GM23338 (cell line): ENCODE measurements around the gene MICAL2. TPM values are rescaled to one million over a fixed set of nuclear protein-coding genes. Genes with fewer than 3 reads are reported as not detected.

Experiments used
- ATAC-seq: fragments of 200-7000 bp; cut with Tn5 transposase; 3 replicates; pipeline ENCODE4 v1.9.1; 2020
- DNase-seq: peaks from one replicate; pipeline ENCODE4 v3.0.0-alpha.2; 2015; ENCODE audit warnings: low spot score
- H2AFZ ChIP-seq: fragments of 200-600 bp; sonication (generic); 2 replicates; pipeline ENCODE4 v1.8.0; 2016; ENCODE audit warnings: antibody characterized with exemption, mild to moderate bottlenecking, moderate library complexity
- H3F3A ChIP-seq: fragments of 200-600 bp; sonication (generic); replicated peaks from 2 replicates; pipeline ENCODE4 v1.8.0; 2017; ENCODE audit warnings: antibody characterized with exemption, mixed run types, low read depth
- H3K27ac ChIP-seq: fragments of 200-600 bp; sonication (generic); 2 replicates; pipeline ENCODE4 v1.6.1; 2016; ENCODE audit warnings: low read depth
- H3K27me3 ChIP-seq: fragments of 200-600 bp; sonication (generic); 2 replicates; pipeline ENCODE4 v1.8.0; 2016; ENCODE audit warnings: mild to moderate bottlenecking, mixed run types, moderate library complexity; ENCODE audit not compliant: insufficient read depth
- H3K36me3 ChIP-seq: fragments of 200-600 bp; sonication (generic); 2 replicates; pipeline ENCODE4 v1.8.0; 2016; ENCODE audit warnings: mild to moderate bottlenecking; ENCODE audit not compliant: insufficient read depth
- H3K4me1 ChIP-seq: fragments of 200-600 bp; sonication (generic); 2 replicates; pipeline ENCODE4 v1.8.0; 2016; ENCODE audit warnings: mild to moderate bottlenecking, moderate library complexity; ENCODE audit not compliant: insufficient read depth
- H3K4me2 ChIP-seq: fragments of 200-600 bp; sonication (generic); 2 replicates; pipeline ENCODE4 v1.7.1; 2017; ENCODE audit warnings: mixed run types
- H3K4me3 ChIP-seq: fragments of 200-600 bp; sonication (generic); 2 replicates; pipeline ENCODE4 v1.6.1; 2016; ENCODE audit warnings: mixed run types
- H3K79me2 ChIP-seq: fragments of 200-600 bp; sonication (generic); replicated peaks from 2 replicates; pipeline ENCODE4 v1.8.0; 2017; ENCODE audit warnings: mild to moderate bottlenecking; ENCODE audit not compliant: insufficient read depth
- H3K9me2 ChIP-seq: fragments of 200-600 bp; sonication (generic); 2 replicates; pipeline ENCODE4 v1.8.0; 2017; ENCODE audit not compliant: insufficient read depth
- H4K20me1 ChIP-seq: fragments of 200-600 bp; sonication (generic); replicated peaks from 2 replicates; pipeline ENCODE4 v1.8.0; 2017; ENCODE audit warnings: mild to moderate bottlenecking; ENCODE audit not compliant: insufficient read depth
- H3K27ac Mint-ChIP-seq: 2 replicates; pipeline ENCODE4 v1.8.0; 2020; ENCODE audit warnings: inconsistent platforms, mild to moderate bottlenecking, moderate library complexity, mixed read lengths
- H3K27me3 Mint-ChIP-seq: 3 replicates; pipeline ENCODE4 v1.8.0; 2022; ENCODE audit warnings: low read depth, mild to moderate bottlenecking, moderate library complexity, mixed read lengths, inconsistent platforms; ENCODE audit not compliant: insufficient read depth, poor library complexity
- H3K36me3 Mint-ChIP-seq: 3 replicates; pipeline ENCODE4 v1.8.0; 2021; ENCODE audit warnings: low read depth, mild to moderate bottlenecking, inconsistent platforms, moderate library complexity, mixed read lengths
- H3K4me1 Mint-ChIP-seq: 3 replicates; pipeline ENCODE4 v1.8.0; 2020; ENCODE audit warnings: mild to moderate bottlenecking, inconsistent platforms, mixed read lengths
- H3K4me3 Mint-ChIP-seq: 3 replicates; pipeline ENCODE4 v1.8.0; 2021; ENCODE audit warnings: moderate library complexity, mild to moderate bottlenecking, inconsistent platforms, mixed read lengths
- H3K9me3 Mint-ChIP-seq: 3 replicates; pipeline ENCODE4 v1.8.0; 2020; ENCODE audit warnings: moderate library complexity, mild to moderate bottlenecking, inconsistent platforms, mixed read lengths
- CREB1 ChIP-seq: fragments of 250-450 bp; sonication (Bioruptor Pico); IDR thresholded peaks from 2 replicates; pipeline ENCODE4 v1.5.0; 2020; ENCODE audit warnings: low read depth, mild to moderate bottlenecking, moderate library complexity
- EZH2 ChIP-seq: fragments of 200-600 bp; sonication (generic); IDR thresholded peaks from one replicate; pipeline ENCODE4 v1.8.0; 2017; ENCODE audit warnings: antibody characterized with exemption, mild to moderate bottlenecking, low read depth; ENCODE audit not compliant: unreplicated experiment
- JUNB ChIP-seq: IDR thresholded peaks from one replicate; pipeline ENCODE4 v1.6.1; 2016; ENCODE audit warnings: antibody characterized with exemption; ENCODE audit not compliant: unreplicated experiment
- NANOG ChIP-seq: IDR thresholded peaks from 2 replicates; pipeline ENCODE4 v1.6.1; 2016; ENCODE audit warnings: antibody characterized with exemption, borderline replicate concordance
- POLR2AphosphoS5 ChIP-seq: IDR thresholded peaks from 2 replicates; pipeline ENCODE4 v1.6.1; 2016; ENCODE audit warnings: antibody characterized with exemption, low read depth
- REST ChIP-seq: IDR thresholded peaks from one replicate; pipeline ENCODE4 v1.6.1; 2018; ENCODE audit warnings: antibody characterized with exemption; ENCODE audit not compliant: unreplicated experiment
- STAT1 ChIP-seq: IDR thresholded peaks from one replicate; pipeline ENCODE4 v1.6.1; 2016; ENCODE audit warnings: antibody characterized with exemption; ENCODE audit not compliant: unreplicated experiment
- ZNF114 ChIP-seq: fragments of 250-450 bp; sonication (Bioruptor Pico); IDR thresholded peaks from 2 replicates; pipeline ENCODE4 v1.5.0; 2020; ENCODE audit warnings: mild to moderate bottlenecking, moderate library complexity
- polyA plus RNA-seq: library from polyadenylated mRNA; unstranded; fragments of >200 nt; fragmentation: Nextera tagmentation; extraction: Ambion mirVana; gene quantifications from 2 replicates; pipeline ENCODE4 v1.2.1, GENCODE V29; 2016
- total RNA-seq: library from RNA; depleted of rRNA; stranded (reverse); fragments of >200 nt; shearing (Covaris generic); gene quantifications from 2 replicates; pipeline ENCODE4 v1.2.3, GENCODE V29; 2014
- TF ChIP-seq, protein P1 (sequence below), 2 experiments: fragments of 200-600 bp in 1 of 2; sonication (generic) in 1 of 2; conservative IDR thresholded peaks; 2 replicates each; pipeline versions ENCODE4 v1.5.1 to v1.6.1; 2016 to 2017; ENCODE audit warnings: antibody characterized with exemption in 2 of 2, low read depth in 2 of 2, mild to moderate bottlenecking in 2 of 2, moderate library complexity in 1 of 2
- TF ChIP-seq, protein P2 (sequence below): fragments of 250-450 bp; sonication (Bioruptor Pico); IDR thresholded peaks from 2 replicates; pipeline ENCODE4 v1.5.0; 2020; ENCODE audit warnings: mild to moderate bottlenecking, moderate library complexity

The MICAL2 gene
- total and polyA plus RNA-seq, 2 experiments from 2014 or later = 0.66 to 1.4 TPM

DNA sequence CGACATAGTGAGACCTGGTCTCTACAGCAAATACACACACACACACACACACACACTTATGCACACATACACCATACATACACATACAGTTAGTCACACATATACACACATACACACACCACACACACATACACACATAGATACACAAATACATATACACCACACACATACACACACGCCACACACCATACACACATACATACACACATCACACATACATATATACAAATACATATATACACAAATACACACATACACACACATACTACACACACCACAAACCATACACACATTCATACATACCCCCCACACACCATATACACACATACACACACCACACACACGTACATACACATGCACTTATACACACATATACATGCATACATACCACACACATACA, 57.7 kb downstream of the MICAL2 start:
- no peak for TF ChIP-seq POLR2AphosphoS5
- no peak for TF ChIP-seq EZH2
- no peak overlapping the region; the same call in 1 of the 2 replicates for H3K27ac Mint-ChIP-seq
- Histone ChIP-seq H3K27me3 (no peaks in the 10 kb centered on the region), H3K4me2 (no peak overlapping the region), H3K9me2 (no peaks in the 10 kb centered on the region), H3K4me3 (no peak overlapping the region), H3K36me3 (no peaks in the 10 kb centered on the region), H3K79me2 (no peaks in the 10 kb centered on the region), H3F3A (no peaks in the 10 kb centered on the region), H4K20me1 (no peaks in the 10 kb centered on the region), H3K4me1 (no peaks in the 10 kb centered on the region), H2AFZ (no peak overlapping the region), H3K27ac (no peak overlapping the region)
- H3K36me3 Mint-ChIP-seq = no peaks in the 10 kb centered on the region
- no peak for ATAC-seq
- H3K27me3 Mint-ChIP-seq = peaks cover 3% of the 10 kb centered on the region
- DNase-seq = no peak
- H3K4me3 Mint-ChIP-seq = no peak overlapping the region
- peaks cover 16% of the 10 kb centered on the region; the same call in 2 of the 3 replicates for H3K4me1 Mint-ChIP-seq
- H3K9me3 Mint-ChIP-seq = no peaks in the 10 kb centered on the region

DNA sequence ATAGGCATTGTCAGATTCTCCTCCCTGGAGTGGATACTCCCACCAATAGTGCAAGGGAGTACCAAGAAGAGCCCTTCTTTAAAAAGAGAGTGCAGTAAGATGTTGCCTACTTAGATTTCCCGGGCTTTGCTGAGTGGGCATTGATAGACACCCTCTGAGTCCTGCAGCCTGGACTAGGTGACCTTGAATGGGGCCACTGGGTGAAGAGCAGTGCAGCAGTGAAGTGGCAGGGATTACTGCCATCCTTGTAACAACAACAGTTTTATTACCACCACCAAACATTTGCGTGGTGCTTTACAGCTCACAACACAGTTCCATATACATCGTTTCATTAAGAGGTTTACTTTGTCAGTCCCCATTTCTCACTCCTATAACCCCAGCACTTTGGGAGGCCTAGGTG, 59.4 kb downstream of the MICAL2 start:
- DNase-seq (no peak), ATAC-seq (no peak)
- Histone ChIP-seq H3K9me2 (no peaks in the 10 kb centered on the region), H3K4me2 (no peak overlapping the region), H3K79me2 (no peaks in the 10 kb centered on the region), H3K4me3 (no peak overlapping the region), H3K27me3 (no peaks in the 10 kb centered on the region), H2AFZ (no peak overlapping the region), H3K36me3 (no peaks in the 10 kb centered on the region), H3K27ac (no peak overlapping the region), H3K4me1 (no peaks in the 10 kb centered on the region), H4K20me1 (no peaks in the 10 kb centered on the region), H3F3A (no peaks in the 10 kb centered on the region)
- H3K27me3 Mint-ChIP-seq = peaks cover 5% of the 10 kb centered on the region
- no peaks in the 10 kb centered on the region for H3K36me3 Mint-ChIP-seq
- peaks cover 13% of the 10 kb centered on the region; the same call in 2 of the 3 replicates for H3K4me1 Mint-ChIP-seq
- H3K9me3 Mint-ChIP-seq = no peaks in the 10 kb centered on the region
- no peak overlapping the region for H3K4me3 Mint-ChIP-seq
- H3K27ac Mint-ChIP-seq = no peak overlapping the region
- TF ChIP-seq, protein P1, sequence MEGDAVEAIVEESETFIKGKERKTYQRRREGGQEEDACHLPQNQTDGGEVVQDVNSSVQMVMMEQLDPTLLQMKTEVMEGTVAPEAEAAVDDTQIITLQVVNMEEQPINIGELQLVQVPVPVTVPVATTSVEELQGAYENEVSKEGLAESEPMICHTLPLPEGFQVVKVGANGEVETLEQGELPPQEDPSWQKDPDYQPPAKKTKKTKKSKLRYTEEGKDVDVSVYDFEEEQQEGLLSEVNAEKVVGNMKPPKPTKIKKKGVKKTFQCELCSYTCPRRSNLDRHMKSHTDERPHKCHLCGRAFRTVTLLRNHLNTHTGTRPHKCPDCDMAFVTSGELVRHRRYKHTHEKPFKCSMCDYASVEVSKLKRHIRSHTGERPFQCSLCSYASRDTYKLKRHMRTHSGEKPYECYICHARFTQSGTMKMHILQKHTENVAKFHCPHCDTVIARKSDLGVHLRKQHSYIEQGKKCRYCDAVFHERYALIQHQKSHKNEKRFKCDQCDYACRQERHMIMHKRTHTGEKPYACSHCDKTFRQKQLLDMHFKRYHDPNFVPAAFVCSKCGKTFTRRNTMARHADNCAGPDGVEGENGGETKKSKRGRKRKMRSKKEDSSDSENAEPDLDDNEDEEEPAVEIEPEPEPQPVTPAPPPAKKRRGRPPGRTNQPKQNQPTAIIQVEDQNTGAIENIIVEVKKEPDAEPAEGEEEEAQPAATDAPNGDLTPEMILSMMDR (conservative IDR thresholded peaks at IDR 0.05; ENCODE audit: low read depth in 2 of 2) = no peak
- TF ChIP-seq, protein P2, sequence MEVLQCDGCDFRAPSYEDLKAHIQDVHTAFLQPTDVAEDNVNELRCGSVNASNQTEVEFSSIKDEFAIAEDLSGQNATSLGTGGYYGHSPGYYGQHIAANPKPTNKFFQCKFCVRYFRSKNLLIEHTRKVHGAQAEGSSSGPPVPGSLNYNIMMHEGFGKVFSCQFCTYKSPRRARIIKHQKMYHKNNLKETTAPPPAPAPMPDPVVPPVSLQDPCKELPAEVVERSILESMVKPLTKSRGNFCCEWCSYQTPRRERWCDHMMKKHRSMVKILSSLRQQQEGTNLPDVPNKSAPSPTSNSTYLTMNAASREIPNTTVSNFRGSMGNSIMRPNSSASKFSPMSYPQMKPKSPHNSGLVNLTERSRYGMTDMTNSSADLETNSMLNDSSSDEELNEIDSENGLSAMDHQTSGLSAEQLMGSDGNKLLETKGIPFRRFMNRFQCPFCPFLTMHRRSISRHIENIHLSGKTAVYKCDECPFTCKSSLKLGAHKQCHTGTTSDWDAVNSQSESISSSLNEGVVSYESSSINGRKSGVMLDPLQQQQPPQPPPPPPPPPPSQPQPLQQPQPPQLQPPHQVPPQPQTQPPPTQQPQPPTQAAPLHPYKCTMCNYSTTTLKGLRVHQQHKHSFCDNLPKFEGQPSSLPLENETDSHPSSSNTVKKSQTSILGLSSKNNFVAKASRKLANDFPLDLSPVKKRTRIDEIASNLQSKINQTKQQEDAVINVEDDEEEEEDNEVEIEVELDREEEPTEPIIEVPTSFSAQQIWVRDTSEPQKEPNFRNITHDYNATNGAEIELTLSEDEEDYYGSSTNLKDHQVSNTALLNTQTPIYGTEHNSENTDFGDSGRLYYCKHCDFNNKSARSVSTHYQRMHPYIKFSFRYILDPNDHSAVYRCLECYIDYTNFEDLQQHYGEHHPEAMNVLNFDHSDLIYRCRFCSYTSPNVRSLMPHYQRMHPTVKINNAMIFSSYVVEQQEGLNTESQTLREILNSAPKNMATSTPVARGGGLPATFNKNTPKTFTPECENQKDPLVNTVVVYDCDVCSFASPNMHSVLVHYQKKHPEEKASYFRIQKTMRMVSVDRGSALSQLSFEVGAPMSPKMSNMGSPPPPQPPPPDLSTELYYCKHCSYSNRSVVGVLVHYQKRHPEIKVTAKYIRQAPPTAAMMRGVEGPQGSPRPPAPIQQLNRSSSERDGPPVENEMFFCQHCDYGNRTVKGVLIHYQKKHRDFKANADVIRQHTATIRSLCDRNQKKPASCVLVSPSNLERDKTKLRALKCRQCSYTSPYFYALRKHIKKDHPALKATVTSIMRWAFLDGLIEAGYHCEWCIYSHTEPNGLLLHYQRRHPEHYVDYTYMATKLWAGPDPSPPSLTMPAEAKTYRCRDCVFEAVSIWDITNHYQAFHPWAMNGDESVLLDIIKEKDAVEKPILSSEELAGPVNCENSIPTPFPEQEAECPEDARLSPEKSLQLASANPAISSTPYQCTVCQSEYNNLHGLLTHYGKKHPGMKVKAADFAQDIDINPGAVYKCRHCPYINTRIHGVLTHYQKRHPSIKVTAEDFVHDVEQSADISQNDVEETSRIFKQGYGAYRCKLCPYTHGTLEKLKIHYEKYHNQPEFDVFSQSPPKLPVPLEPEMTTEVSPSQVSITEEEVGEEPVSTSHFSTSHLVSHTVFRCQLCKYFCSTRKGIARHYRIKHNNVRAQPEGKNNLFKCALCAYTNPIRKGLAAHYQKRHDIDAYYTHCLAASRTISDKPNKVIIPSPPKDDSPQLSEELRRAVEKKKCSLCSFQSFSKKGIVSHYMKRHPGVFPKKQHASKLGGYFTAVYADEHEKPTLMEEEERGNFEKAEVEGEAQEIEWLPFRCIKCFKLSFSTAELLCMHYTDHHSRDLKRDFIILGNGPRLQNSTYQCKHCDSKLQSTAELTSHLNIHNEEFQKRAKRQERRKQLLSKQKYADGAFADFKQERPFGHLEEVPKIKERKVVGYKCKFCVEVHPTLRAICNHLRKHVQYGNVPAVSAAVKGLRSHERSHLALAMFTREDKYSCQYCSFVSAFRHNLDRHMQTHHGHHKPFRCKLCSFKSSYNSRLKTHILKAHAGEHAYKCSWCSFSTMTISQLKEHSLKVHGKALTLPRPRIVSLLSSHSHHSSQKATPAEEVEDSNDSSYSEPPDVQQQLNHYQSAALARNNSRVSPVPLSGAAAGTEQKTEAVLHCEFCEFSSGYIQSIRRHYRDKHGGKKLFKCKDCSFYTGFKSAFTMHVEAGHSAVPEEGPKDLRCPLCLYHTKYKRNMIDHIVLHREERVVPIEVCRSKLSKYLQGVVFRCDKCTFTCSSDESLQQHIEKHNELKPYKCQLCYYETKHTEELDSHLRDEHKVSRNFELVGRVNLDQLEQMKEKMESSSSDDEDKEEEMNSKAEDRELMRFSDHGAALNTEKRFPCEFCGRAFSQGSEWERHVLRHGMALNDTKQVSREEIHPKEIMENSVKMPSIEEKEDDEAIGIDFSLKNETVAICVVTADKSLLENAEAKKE = no peak
- TF ChIP-seq EZH2 (no peak), POLR2AphosphoS5 (no peak), STAT1 (no peak), CREB1 (CRISPR knock-in tag) (no peak), JUNB (no peak), ZNF114 (CRISPR knock-in tag) (no peak), NANOG (no peak), REST (no peak)
